Measurements from ENCODE around the gene ASCC3.

DNA sequence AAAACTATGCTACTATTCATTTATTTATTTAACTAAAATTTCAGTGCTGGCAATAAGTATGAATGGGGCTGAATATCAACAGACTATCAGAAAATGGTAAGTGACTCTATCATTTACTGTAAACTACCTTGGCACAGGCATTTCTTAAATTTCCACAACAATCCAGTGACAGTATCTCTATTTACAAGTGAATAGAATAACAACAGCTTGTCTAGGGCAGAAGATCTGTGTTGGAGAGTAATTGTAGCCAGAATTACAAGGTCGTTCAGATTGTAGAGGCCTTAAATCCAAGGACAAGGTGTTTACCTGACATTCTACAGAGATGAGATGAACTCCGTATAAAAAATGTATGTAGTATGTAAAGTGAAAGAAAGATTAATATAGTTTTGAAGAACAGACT, 222.6 kb downstream of the ASCC3 start:
- TF ChIP-seq, protein P1, sequence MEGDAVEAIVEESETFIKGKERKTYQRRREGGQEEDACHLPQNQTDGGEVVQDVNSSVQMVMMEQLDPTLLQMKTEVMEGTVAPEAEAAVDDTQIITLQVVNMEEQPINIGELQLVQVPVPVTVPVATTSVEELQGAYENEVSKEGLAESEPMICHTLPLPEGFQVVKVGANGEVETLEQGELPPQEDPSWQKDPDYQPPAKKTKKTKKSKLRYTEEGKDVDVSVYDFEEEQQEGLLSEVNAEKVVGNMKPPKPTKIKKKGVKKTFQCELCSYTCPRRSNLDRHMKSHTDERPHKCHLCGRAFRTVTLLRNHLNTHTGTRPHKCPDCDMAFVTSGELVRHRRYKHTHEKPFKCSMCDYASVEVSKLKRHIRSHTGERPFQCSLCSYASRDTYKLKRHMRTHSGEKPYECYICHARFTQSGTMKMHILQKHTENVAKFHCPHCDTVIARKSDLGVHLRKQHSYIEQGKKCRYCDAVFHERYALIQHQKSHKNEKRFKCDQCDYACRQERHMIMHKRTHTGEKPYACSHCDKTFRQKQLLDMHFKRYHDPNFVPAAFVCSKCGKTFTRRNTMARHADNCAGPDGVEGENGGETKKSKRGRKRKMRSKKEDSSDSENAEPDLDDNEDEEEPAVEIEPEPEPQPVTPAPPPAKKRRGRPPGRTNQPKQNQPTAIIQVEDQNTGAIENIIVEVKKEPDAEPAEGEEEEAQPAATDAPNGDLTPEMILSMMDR (conservative IDR thresholded peaks at IDR 0.05; ENCODE audit: low read depth in 2 of 2), result no peak
- no peak for TF ChIP-seq POLR2AphosphoS5 (IDR thresholded peaks at IDR 0.05; ENCODE audit: low read depth)

Measured in GM23338 (cell line).